AG04450 (cell line): ENCODE measurements around the gene FKBP7. TPM values are rescaled to one million over a fixed set of nuclear protein-coding genes. Genes with fewer than 3 reads are reported as not detected.
"Not testable (repeated sequence)": the region's sequence is repeated elsewhere in the genome, so short reads cannot be mapped to it uniquely, and the experiment has no call there.

Source experiments
- CTCF ChIA-PET: fragments of 300-600, 350-600 bp; formaldehyde crosslinking; extraction: SDS; loops from one replicate; lab custom pipeline; 2022; ENCODE audit warnings: antibody characterized with exemption, inconsistent platforms; lab: Charles Lee
- POLR2A ChIA-PET: fragments of 350-600 bp; formaldehyde crosslinking; extraction: SDS; loops from one replicate; lab custom pipeline; 2021; ENCODE audit warnings: antibody characterized with exemption, inconsistent platforms; lab: Yijun Ruan, JAX
- DNase-seq: peaks from one replicate; pipeline ENCODE4 v3.0.0-alpha.2; 2011; ENCODE audit warnings: low read depth, low spot score
- H3K27ac ChIP-seq: one replicate; pipeline ENCODE4 v1.5.1; 2012; ENCODE audit warnings: low read depth, low read length, control low read depth
- H3K27me3 ChIP-seq: one replicate; pipeline ENCODE4 v1.6.0; 2012; ENCODE audit warnings: low read length; ENCODE audit not compliant: control insufficient read depth, insufficient read depth
- H3K4me3 ChIP-seq: 2 replicates; pipeline ENCODE4 v1.5.1; 2011; ENCODE audit warnings: mild to moderate bottlenecking, low read depth, low read length, control low read depth
- H3K9me3 ChIP-seq: 2 replicates; pipeline ENCODE4 v1.5.1; 2012; ENCODE audit warnings: low read length; ENCODE audit not compliant: control insufficient read depth, insufficient read depth
- polyA plus RNA-seq: library from polyadenylated mRNA; depleted of rRNA; stranded (reverse); fragments of >200 nt; gene quantifications from 2 replicates; pipeline ENCODE4 v1.2.3, GENCODE V29; 2011
- TF ChIP-seq, protein P1 (sequence below): IDR thresholded peaks from 2 replicates; pipeline ENCODE4 v1.5.1; 2011; ENCODE audit warnings: low read depth, low read length, control low read depth, inconsistent platforms

The FKBP7 gene
- polyA plus RNA-seq, 1 experiment, result 162 TPM

- DNase-seq, result no peak
- CTCF ChIA-PET, result interaction anchor here (2.3 to 4.7 kb wide), 2 partner anchors 11 to 14 kb away, joined by 23 to 29 read pairs; no protein-coding TSS in a partner anchor
- H3K4me3 ChIP-seq, result no peak overlapping the region
- TF ChIP-seq, protein P1, sequence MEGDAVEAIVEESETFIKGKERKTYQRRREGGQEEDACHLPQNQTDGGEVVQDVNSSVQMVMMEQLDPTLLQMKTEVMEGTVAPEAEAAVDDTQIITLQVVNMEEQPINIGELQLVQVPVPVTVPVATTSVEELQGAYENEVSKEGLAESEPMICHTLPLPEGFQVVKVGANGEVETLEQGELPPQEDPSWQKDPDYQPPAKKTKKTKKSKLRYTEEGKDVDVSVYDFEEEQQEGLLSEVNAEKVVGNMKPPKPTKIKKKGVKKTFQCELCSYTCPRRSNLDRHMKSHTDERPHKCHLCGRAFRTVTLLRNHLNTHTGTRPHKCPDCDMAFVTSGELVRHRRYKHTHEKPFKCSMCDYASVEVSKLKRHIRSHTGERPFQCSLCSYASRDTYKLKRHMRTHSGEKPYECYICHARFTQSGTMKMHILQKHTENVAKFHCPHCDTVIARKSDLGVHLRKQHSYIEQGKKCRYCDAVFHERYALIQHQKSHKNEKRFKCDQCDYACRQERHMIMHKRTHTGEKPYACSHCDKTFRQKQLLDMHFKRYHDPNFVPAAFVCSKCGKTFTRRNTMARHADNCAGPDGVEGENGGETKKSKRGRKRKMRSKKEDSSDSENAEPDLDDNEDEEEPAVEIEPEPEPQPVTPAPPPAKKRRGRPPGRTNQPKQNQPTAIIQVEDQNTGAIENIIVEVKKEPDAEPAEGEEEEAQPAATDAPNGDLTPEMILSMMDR, result no peak
- no peaks in the 10 kb centered on the region for H3K27me3 ChIP-seq
- H3K9me3 ChIP-seq, result no peaks in the 10 kb centered on the region
- POLR2A ChIA-PET, result interaction anchor here (1.1 kb wide), 1 partner anchor 22 kb away, joined by 3 read pairs; the partner anchor contains the start of genes PJVK and PRKRA
- no peak overlapping the region for H3K27ac ChIP-seq
Observed at GRCh38 chr2:178429336-178429735, 49.1 kb downstream of the FKBP7 start.

DNA sequence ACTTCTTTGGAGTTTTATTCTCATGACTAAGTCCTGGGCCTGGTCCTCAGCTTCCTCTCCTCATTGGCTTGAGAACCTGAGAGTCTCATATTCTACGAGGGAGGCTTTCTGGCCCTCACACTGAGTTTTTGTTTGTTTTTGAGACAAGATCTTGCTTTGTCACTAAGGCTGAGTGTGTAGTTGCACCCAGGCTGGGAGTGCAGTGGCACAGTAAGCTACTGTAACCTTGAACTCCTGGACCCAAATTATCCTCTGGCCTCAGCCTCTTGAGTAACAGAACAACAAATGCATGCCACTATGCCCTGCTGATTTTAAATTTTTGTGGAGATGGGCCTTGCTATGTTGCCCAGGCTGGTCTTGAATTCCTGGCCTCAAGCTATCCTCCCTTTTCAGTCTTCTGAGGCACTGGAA is 50.0 kb downstream of the FKBP7 start:
- no peaks in the 10 kb centered on the region for H3K9me3 ChIP-seq
- TF ChIP-seq, protein P1, result no peak
- H3K4me3 ChIP-seq, result no peak overlapping the region
- H3K27ac ChIP-seq, result no peak overlapping the region
- DNase-seq, result no peak
- ChIA-PET CTCF (interaction anchor here (1.0 to 4.7 kb wide), 4 partner anchors 10 to 316 kb away, joined by 3 to 29 read pairs (median 14); partner anchors contain the start of gene RBM45), POLR2A (interaction anchor here (1.1 kb wide), 1 partner anchor 23 kb away, joined by 3 read pairs; the partner anchor contains the start of genes PJVK and PRKRA)
- H3K27me3 ChIP-seq, result no peaks in the 10 kb centered on the region

- no peak overlapping the region for H3K27ac ChIP-seq
- CTCF ChIA-PET, result interaction anchor here (1.0 to 4.7 kb wide), 3 partner anchors 9 to 31 kb away, joined by 3 to 29 read pairs (median 23); no protein-coding TSS in a partner anchor
- POLR2A ChIA-PET, result no interaction called here
- no peaks in the 10 kb centered on the region for H3K9me3 ChIP-seq
- H3K4me3 ChIP-seq, result no peak overlapping the region
- TF ChIP-seq, protein P1, result no peak
- no peaks in the 10 kb centered on the region for H3K27me3 ChIP-seq
- no peak for DNase-seq
Observed at GRCh38 chr2:178427458-178427857, 50.9 kb downstream of the FKBP7 start.

- TF ChIP-seq, protein P1, result no peak
- H3K27me3 ChIP-seq, result no peaks in the 10 kb centered on the region
- no peak overlapping the region for H3K4me3 ChIP-seq
- ChIA-PET POLR2A (interaction anchor here (0.9 kb wide), 1 partner anchor 25 kb away, joined by 3 read pairs; the partner anchor contains the start of genes PJVK and PRKRA), CTCF (interaction anchor here (4.7 kb wide), 1 partner anchor 11 kb away, joined by 29 read pairs; no protein-coding TSS in a partner anchor)
- H3K27ac ChIP-seq, result no peak overlapping the region
- no peaks in the 10 kb centered on the region for H3K9me3 ChIP-seq
- no peak for DNase-seq
Observed at GRCh38 chr2:178426388-178426787, 52.0 kb downstream of the FKBP7 start.

DNA sequence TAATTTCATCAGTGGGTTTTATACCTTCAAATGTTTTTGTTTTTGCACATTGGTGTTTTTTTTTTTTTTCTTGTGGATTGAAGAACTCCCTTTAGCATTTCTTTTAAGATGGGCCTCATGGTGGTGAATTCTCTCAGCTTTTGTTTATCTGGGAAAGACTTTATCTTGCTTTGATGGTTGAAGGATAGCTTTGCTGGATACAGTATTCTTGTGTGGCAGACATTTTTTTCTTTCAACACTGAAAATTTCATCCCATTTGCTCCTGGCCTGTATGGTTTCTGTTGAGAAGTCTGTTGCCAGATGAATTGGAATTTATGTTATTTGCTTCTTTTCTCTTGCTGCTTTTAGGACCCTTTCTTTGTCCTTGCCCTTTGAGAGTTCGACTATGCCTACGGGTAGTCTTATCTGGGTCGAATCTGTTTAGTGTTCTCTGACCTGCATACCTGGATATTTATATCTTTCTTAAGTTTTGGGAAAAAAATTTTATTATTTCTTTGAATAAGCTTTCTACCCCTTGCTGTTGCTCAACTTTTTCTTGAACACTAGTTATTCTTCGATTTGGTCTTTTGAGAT is 53.1 kb downstream of the FKBP7 start:
- ChIA-PET CTCF (interaction anchor here (0.7 to 4.7 kb wide), 3 partner anchors 10 to 33 kb away, joined by 3 to 29 read pairs (median 4); no protein-coding TSS in a partner anchor), POLR2A (no interaction called here)
- no peak overlapping the region for H3K4me3 ChIP-seq
- TF ChIP-seq, protein P1, result no peak
- H3K27me3 ChIP-seq, result no peaks in the 10 kb centered on the region
- no peak overlapping the region for H3K27ac ChIP-seq
- H3K9me3 ChIP-seq, result no peaks in the 10 kb centered on the region
- no peak for DNase-seq

DNA sequence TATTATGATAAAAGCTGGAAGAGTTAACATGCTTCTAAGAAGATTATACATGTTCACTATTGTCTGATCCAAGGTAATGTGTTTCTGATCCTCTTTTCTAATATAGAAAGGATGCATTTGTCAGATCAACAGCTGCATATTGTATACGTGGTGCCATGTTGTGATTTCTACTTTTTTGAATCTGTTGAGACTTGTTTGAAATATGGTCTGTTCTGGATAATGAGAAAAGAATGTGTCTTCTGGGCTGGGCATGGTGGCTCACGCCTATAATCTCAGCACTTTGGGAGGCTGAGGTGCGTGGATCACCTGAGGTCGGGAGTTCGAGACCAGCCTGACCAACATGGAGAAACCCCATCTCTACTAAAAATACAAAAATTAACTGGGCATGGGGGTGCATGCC is 54.7 kb downstream of the FKBP7 start:
- H3K27me3 ChIP-seq, POLR2A ChIA-PET, DNase-seq, H3K27ac ChIP-seq, H3K4me3 ChIP-seq, H3K9me3 ChIP-seq: not testable (repeated sequence)
- CTCF ChIA-PET, result interaction anchor here (1.2 kb wide), 1 partner anchor 9 kb away, joined by 6 read pairs; no protein-coding TSS in a partner anchor
